ENCODE data around the gene NKG7.

Gene NKG7

GRCh38 chr19:51389143-51389542, 16.7 kb upstream of the NKG7 start:
- no peak for DNase-seq

GRCh38 chr19:51387924-51388389, 15.5 kb upstream of the NKG7 start, which contains the start of gene LIM2:
Gene LIM2 (minus strand): TSS chr19:51387974. CDS start chr19:51387443, 531 bp downstream.
- no peak for DNase-seq

DNA sequence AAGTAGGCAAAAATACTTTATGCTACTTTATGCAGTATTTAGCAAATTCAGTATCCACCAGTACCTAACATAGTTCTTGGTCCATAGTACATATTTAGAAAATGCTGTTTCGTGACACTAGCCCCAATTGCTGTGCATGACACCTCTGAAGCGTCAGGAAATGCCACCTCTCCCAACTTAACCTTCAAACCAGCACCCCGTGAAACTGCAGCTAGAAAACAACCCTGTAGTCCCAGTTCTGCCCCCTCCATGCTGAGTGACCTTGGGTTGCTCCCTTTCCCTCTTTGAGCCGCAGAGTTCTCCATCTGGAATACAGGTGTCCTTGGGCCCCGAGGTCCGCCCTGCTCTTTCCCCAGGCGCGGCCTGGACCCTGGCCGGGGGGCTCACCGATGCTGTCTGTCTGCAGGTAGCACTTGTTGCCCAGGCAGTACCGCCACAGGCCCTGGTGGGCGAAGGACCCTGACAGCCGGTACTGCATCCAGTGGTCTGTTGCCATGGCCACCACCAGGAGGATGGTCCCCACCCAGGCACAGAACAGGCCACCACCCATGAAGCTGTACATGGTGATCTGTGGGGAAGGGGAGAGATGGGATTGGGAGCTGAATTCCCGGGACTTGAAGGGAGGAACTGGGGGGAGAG, 14.5 kb upstream of the NKG7 start:
- no peak for DNase-seq

DNA sequence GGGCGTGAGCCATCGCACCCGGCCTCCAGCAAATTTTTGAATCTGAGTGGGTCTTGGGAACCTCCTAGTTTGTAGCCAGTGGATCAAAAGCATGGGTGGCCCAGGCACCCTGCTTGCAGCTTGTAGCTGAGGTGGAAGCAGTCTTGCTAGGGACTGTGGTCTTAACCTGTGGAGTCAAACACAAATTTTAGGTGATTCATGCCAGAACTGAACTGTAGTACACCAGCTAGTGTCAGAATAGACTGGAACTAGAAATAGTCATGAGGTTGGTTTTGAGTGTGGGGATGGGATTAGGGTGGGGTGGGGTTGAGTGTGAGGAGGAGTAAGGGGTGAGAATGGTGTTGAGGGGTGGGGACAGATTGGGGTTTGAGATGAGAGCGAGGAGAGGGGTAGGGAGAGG, 9.6 kb upstream of the NKG7 start:
- no peak for DNase-seq

GRCh38 chr19:51380379-51380778, 7.9 kb upstream of the NKG7 start:
- no peak for DNase-seq

GRCh38 chr19:51377422-51377821, 5.0 kb upstream of the NKG7 start:
- DNase-seq, result no peak

DNA sequence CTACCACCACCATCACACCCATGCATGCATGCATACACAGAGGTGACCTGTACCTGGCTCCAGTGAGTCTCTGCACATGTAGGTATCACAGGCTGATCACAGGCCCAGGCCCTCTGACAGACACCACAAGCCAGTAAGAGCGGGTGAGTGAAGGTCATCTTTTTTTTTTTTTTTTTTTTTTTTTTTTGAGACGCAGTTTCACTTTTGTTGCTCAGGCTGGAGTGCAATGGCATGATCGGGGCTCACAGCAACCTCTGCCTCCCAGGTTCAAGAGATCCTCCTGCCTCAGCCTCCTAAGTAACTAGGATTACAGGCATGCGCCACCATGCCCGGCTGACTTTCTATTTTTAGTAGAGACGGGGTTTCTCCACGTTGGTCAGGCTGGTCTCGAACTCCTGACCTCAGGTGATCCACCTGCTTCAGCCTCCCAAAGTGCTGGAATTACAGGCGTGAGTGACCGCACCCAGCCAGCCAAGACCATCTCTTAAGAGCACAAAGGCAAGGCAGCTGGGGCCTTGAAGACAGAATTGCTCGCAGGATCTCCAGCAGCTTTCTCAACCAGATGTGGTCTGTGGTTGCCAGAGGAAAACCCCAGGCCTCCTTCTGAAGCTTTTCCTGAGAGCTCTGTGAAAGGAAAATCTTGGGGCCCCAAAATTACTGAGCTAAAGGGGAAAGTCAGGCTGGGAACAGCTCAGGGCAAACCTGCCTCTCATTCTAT, 3.2 kb upstream of the NKG7 start:
- peak in 1 of 2 experiments; percentile 17 for DNase-seq

- no peak for DNase-seq
These were observed 319 bp downstream of the NKG7 start for GRCh38 chr19:51372021-51372648.

- DNase-seq, result no peak
These were observed 1.2 kb downstream of the NKG7 start for GRCh38 chr19:51371186-51371690.

- no peak for DNase-seq
These were observed 2.2 kb downstream of the NKG7 start for GRCh38 chr19:51370230-51370629.

DNA sequence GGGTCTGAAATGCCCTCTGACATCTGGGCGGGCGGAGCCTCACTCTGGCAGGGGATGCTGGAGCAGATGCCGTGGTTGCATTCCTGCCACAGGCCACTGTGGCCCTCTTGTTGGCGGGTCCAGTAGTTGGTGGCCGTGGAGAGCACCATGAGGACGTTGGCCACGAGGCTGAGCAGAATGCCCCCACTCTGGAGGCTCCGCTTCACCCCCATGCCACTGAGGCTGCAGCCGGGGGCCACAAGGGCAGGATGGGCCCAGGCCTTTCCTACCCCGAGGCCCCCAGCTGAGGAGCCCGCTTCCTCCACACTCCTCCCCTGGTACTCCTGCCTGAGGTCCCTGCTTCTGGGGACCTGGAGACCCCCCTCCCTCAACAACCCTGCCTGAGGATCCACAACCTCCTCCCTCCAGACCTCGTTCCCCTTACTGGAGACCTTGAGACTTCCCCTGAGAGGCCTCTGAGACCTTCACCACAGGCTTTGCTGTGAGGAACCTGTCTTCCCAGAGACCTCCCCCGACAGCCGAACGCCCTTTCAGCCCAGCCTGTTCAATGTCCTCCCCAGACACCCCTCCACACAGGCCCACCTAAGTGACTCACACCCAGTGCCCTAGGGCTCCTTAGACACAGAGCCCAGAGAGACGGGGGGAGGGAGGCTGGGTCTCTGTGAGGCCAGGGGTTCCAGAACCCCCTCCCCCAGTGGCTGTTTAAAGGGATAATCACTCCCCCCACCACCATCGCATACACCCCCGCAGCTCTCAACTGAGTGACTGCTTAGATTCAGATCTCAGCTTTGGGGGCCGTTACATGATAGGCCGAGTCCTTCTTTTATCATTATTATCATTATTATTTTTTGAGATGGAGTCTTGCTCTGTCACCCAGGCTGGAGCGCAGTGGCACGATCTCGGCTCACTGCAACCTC, 3.8 kb downstream of the NKG7 start, which contains the start of gene CLDND2:
Gene CLDND2 (minus strand): TSS at position 638 of the 917 bp plus-strand sequence. CDS start 426 bp downstream, at position 212.
- DNase-seq, result peak in 1 of 2 experiments; percentile 12

DNA sequence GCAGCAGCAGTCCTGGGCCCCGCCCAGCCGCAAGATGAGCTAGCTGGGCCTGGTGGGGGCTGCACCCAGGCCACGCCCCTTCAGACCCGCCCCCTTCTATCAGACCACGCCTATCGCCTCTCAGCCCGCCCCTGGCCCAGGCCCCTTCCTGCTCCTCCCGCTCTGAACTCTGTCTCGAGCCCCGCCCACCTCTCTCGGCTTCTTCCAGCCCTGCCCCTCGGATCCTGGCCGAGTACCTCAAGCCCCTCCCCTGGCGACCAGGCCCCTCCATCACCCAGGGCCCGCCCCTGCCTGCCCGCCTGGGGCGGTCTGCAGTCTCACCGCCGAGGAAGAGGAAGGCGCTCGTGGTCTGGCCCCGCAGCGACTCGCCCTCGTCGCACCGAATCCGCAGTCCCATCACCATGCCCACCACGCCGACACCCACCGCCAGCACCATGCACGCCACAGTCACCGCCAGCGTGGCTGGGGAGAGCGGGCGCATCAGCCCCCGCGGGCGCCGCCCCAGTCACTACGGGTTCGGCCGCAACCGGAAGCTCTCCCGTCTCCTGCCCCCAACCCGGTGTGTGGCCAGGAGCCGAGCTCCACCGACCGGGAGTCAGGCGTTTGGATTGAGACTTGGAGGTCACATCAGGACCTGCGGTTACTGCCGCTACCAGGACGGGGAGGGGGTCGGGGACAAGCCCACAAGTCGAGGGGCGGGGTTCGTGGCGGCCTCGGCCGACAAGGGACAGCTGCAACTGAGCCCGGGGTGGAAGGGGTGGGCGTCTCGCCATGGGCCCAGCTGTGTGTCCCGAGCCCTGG, 4.7 kb downstream of the NKG7 start:
- peak; percentile 95 to 97 for DNase-seq

DNA sequence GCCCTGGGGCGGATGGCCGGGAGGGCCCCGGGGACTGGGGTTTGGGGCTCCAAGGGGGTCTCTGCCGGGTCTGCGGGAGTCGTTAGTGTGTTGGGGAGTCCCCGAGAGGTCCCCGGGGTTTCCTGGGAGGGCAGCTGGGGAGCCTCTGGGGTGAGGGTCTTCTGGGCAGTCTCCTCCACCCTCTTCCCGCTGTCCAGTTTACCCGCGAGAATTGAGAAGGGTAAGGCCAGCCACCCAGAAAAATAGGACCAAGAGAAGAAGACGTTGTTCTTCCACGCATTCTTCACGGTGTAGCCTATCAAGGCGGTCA, 5.2 kb downstream of the NKG7 start:
- no peak for DNase-seq

- DNase-seq, result peak; percentile 90 to 94
These were observed 5.8 kb downstream of the NKG7 start for GRCh38 chr19:51366389-51367254.

- no peak for DNase-seq
These were observed 6.5 kb downstream of the NKG7 start, which contains the start of gene ETFB for GRCh38 chr19:51365965-51366388. Gene ETFB (minus strand): TSS chr19:51366388. CDS start chr19:51366326, 62 bp downstream.

DNA sequence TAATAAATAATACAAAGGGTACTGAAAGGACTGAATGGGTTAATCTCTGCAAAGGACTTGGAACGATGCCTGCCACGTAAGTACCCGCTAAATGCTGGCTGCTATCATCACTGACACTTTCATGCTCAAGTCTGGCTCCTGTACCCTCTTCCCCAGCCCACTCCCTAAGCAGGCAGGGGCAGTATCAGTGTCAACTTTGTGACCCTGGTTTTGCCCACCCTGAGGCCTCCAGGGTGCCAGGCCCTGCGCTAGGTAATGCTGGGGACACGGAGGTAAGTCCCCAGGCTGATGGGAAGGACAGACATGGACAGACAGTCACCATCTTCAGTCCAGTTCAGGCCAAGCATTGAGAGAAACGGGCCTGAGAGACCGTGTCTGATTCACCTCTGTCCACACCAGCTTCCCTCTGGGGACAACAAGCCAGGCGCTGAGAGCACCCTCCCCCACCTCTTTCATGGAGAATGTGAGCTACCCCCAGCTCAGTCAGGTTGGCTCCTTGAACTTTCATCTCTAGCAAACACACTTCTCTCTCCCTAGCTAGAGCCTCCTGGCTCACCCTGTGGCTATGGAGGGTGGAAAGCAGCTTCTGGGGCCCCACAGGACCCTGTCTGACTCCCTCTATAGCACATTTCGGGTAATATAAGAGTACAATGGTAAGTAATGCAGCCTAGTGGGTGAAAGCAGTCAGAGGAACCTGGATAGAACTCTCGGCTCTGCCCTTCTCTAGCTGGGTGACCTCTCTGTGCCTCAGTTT, 7.1 kb downstream of the NKG7 start:
- DNase-seq, result no peak

DNA sequence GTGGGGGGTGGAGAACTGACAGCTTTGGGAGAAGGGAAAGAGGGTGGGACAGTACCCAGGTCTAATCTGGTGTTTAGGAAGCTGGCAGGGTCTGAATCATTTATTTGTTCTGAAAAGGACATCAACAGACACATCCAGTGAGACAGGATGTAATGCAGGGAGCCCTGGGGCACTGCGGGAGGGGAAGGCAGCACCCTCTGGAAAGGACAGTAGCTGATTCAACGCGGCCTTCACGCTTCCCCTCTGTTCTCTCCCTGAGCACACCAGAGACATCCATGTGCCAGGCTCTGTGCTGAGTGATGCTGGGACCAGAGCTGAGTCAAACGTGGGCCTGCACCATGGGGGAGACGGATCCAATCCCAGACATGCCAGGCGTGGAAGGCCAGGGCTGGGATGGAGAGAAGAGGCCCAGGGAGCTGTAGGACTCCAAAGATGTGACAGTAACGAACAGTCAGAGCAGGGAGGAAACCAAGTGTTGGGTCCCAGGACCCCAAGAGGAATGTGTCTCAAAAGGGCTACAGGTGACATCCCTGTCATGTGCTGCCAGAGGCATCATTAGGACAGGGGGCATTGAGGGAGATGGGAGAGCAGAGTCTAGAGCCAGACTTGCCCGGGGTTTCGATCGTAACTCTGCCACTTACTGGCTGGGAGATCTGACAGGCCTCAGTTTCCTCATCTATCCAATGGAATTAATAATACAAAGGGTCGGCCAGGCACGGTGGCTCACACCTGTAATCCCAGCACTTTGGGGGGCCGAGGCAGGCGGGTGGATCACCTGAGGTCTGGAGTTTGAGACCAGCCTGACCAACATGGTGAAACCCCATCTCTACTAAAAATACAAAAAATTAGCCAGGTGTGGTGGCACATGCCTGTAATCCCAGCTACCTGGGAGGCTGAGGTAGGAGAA, 8.0 kb downstream of the NKG7 start:
- DNase-seq, result no peak

DNA sequence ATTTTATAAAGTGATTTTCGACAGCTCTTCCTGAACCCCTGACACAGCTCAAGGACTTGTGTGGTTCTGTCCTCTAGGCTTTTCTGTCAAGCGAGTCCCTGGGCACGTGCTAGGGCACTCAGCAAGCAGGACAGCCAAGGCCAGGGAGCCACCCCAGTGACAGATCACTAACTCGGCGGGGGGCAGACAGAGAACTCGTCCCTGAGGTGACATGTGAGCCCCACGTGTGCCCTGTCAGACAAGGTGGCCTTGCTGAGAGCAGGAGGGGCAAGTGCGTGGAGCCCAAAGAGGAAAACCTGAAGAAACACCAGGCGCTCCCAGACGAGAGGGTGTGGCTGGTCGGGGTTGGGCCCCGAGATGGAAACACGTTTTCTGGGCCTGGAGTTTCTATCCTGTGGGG, 11.2 kb downstream of the NKG7 start:
- no peak for DNase-seq

DNA sequence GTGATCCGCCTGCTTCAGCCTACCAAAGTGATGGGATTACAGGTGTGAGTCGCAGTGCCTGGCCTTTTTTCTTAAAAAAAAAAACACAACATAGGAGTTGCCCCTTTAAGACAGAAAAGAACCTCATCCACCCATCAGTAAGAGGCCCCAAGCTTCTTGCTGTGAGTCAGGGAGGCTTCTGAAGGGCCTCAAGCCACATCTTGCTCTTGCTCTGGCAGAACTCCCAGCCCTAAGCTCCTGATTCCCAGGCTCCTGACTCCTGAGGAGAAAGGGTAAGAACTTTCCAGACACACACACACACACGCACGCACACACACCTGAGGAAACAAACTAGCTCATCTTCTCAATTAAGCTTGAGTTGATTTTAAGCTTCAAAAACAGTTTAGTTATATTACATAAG, 13.2 kb downstream of the NKG7 start:
- no peak for DNase-seq

Data from stimulated activated CD4-positive, alpha-beta T cell treated with anti-CD3 and anti-CD28 coated beads, Interleukin-4, amount 100 ng/mL, for 4 hours (primary cell).